Hepatocyte (in vitro differentiated cells): ENCODE results near the gene RXRA. TPM values are rescaled to one million over a fixed set of nuclear protein-coding genes. Genes with fewer than 3 reads are reported as not detected.

Source experiments
- DNase-seq: peaks from one replicate; pipeline ENCODE4 v3.0.0-alpha.2; 2016; ENCODE audit warnings: low spot score
- H2AFZ ChIP-seq: fragments of 200-600 bp; sonication (generic); 2 replicates; pipeline ENCODE4 v1.6.0; 2016; ENCODE audit warnings: antibody characterized with exemption, mild to moderate bottlenecking
- H3K27ac ChIP-seq: fragments of 200-600 bp; sonication (generic); 2 replicates; pipeline ENCODE4 v1.5.1; 2016; ENCODE audit warnings: mild to moderate bottlenecking
- H3K27me3 ChIP-seq: fragments of 200-600 bp; sonication (generic); 2 replicates; pipeline ENCODE4 v1.6.1; 2016
- H3K36me3 ChIP-seq: fragments of 200-600 bp; sonication (generic); replicated peaks from 2 replicates; pipeline ENCODE4 v1.5.1; 2016; ENCODE audit warnings: low read depth; ENCODE audit not compliant: insufficient read depth
- H3K4me1 ChIP-seq: fragments of 200-600 bp; sonication (generic); 2 replicates; pipeline ENCODE4 v1.5.1; 2016; ENCODE audit warnings: mild to moderate bottlenecking, moderate library complexity; ENCODE audit not compliant: insufficient read depth
- H3K4me2 ChIP-seq: fragments of 200-600 bp; sonication (generic); 2 replicates; pipeline ENCODE4 v1.6.0; 2016
- H3K4me3 ChIP-seq: fragments of 200-600 bp; sonication (generic); 2 replicates; pipeline ENCODE4 v1.5.1; 2016; ENCODE audit warnings: mild to moderate bottlenecking
- H3K79me2 ChIP-seq: fragments of 200-600 bp; sonication (generic); 2 replicates; pipeline ENCODE4 v1.6.0; 2017; ENCODE audit warnings: mild to moderate bottlenecking
- H3K9me2 ChIP-seq: fragments of 200-600 bp; sonication (generic); replicated peaks from 2 replicates; pipeline ENCODE4 v1.6.0; 2017; ENCODE audit warnings: mild to moderate bottlenecking; ENCODE audit not compliant: insufficient read depth
- H3K9me3 ChIP-seq: fragments of 200-600 bp; sonication (generic); 2 replicates; pipeline ENCODE4 v1.5.1; 2016; ENCODE audit warnings: low read depth, mild to moderate bottlenecking
- H4K20me1 ChIP-seq: fragments of 200-600 bp; sonication (generic); 2 replicates; pipeline ENCODE4 v1.6.0; 2016; ENCODE audit warnings: mild to moderate bottlenecking; ENCODE audit not compliant: insufficient read depth, poor library complexity, severe bottlenecking
- EZH2 ChIP-seq: fragments of 200-600 bp; sonication (generic); IDR thresholded peaks from 2 replicates; pipeline ENCODE4 v1.6.1; 2016; ENCODE audit warnings: antibody characterized with exemption, mild to moderate bottlenecking, borderline replicate concordance
- EZH2phosphoT487 ChIP-seq: fragments of 200-600 bp; sonication (generic); IDR thresholded peaks from one replicate; pipeline ENCODE4 v1.6.1; 2018; ENCODE audit warnings: antibody characterized with exemption, mild to moderate bottlenecking, low read depth, moderate library complexity; ENCODE audit not compliant: unreplicated experiment, severe bottlenecking
- WGBS: methylation state at CpG from one replicate; pipeline ENCODE4 v1.1.6; 2016; ENCODE audit warnings: low lambda C conversion rate; ENCODE audit errors: missing lambda C conversion rate; 5-methylcytosine and 5-hydroxymethylcytosine counted together
- polyA plus RNA-seq: library from polyadenylated mRNA; unstranded; fragments of >200 nt; fragmentation: Nextera tagmentation; extraction: Ambion mirVana; gene quantifications from 2 replicates; pipeline ENCODE4 v1.2.1, GENCODE V29; 2016
- total RNA-seq: library from RNA; depleted of rRNA; stranded (reverse); fragments of >200 nt; gene quantifications from 2 replicates; pipeline ENCODE4 v1.2.3, GENCODE V29; 2014
- TF ChIP-seq, protein P1 (sequence below): fragments of 200-600 bp; sonication (generic); IDR thresholded peaks from 2 replicates; pipeline ENCODE4 v1.5.1; 2016; ENCODE audit warnings: antibody characterized with exemption, mild to moderate bottlenecking; ENCODE audit not compliant: poor library complexity

Gene RXRA
- total and polyA plus RNA-seq, 2 experiments from 2014 or later = 35.9 to 41.6 TPM

GRCh38 chr9:134477927-134478326 is 151.7 kb downstream of the RXRA start:
- Histone ChIP-seq H2AFZ (no peak overlapping the region), H3K36me3 (no peaks in the 10 kb centered on the region), H3K79me2 (no peaks in the 10 kb centered on the region), H3K9me3 (no peaks in the 10 kb centered on the region), H3K4me3 (no peak overlapping the region), H3K4me2 (no peak overlapping the region), H3K27ac (no peak overlapping the region), H3K9me2 (no peaks in the 10 kb centered on the region), H3K27me3 (no peaks in the 10 kb centered on the region), H3K4me1 (peaks cover 3% of the 10 kb centered on the region), H4K20me1 (no peaks in the 10 kb centered on the region)
- WGBS = 95% methylated on average over 14 of the region's 14 CpGs
- TF ChIP-seq, protein P1, sequence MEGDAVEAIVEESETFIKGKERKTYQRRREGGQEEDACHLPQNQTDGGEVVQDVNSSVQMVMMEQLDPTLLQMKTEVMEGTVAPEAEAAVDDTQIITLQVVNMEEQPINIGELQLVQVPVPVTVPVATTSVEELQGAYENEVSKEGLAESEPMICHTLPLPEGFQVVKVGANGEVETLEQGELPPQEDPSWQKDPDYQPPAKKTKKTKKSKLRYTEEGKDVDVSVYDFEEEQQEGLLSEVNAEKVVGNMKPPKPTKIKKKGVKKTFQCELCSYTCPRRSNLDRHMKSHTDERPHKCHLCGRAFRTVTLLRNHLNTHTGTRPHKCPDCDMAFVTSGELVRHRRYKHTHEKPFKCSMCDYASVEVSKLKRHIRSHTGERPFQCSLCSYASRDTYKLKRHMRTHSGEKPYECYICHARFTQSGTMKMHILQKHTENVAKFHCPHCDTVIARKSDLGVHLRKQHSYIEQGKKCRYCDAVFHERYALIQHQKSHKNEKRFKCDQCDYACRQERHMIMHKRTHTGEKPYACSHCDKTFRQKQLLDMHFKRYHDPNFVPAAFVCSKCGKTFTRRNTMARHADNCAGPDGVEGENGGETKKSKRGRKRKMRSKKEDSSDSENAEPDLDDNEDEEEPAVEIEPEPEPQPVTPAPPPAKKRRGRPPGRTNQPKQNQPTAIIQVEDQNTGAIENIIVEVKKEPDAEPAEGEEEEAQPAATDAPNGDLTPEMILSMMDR = no peak
- TF ChIP-seq EZH2phosphoT487 (no peak), EZH2 (no peak)
- no peak for DNase-seq

DNA sequence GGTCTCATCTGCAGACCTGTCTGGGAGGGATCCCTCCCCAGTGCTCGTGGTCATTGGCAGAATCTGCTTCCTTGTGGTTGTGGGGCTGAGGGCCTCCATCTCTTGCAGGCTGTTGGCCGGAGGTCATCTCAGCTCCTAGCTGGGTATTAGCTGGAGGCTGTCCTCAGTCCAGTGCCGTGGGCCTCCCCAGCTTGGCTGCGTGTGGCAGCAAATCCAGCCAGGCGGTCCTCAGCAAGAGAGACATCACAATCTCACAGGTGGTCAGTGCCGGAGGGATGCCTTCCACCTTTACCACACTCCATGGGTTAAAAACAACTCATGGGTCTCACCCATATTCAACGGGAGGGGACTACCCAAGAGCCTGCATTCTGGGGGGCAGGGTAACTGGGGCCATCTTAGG is 155.5 kb downstream of the RXRA start:
- H3K36me3 ChIP-seq = no peaks in the 10 kb centered on the region
- 96% methylated on average over 7 of the region's 7 CpGs for WGBS
- H3K4me2 ChIP-seq = no peak overlapping the region
- no peak overlapping the region for H3K27ac ChIP-seq
- H3K4me1 ChIP-seq = no peaks in the 10 kb centered on the region
- no peak overlapping the region for H3K4me3 ChIP-seq
- DNase-seq = no peak
- no peak overlapping the region for H2AFZ ChIP-seq
- TF ChIP-seq, protein P1 = no peak
- no peak for TF ChIP-seq EZH2phosphoT487
- no peak for TF ChIP-seq EZH2
- no peaks in the 10 kb centered on the region for H3K79me2 ChIP-seq
- no peaks in the 10 kb centered on the region for H3K27me3 ChIP-seq
- no peaks in the 10 kb centered on the region for H3K9me2 ChIP-seq
- H4K20me1 ChIP-seq = no peaks in the 10 kb centered on the region
- H3K9me3 ChIP-seq = no peaks in the 10 kb centered on the region

DNA sequence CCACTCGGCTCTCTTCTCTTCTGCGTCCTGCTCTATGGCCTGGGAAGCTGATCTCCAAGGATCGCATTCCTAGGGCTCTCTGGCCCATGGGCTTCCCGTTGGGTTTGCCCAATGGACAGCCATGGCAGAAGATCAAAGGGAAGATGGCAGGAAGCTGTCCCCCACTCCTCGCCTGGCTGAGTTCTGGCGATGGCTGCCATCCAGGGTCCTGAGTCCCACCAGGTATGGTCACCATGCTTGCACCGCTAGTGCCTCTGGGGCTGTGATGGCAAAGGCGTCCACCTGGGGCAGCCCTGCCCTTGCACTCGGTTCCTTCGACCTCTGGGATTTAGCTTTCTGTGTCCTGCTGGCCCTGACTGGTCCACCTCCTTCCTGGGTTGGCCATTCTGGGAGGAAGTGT is 156.0 kb downstream of the RXRA start:
- Histone ChIP-seq H3K4me2 (no peak overlapping the region), H2AFZ (no peak overlapping the region), H3K4me3 (no peak overlapping the region), H3K4me1 (no peaks in the 10 kb centered on the region), H3K79me2 (no peaks in the 10 kb centered on the region), H3K9me2 (no peaks in the 10 kb centered on the region), H3K27ac (no peak overlapping the region), H4K20me1 (no peaks in the 10 kb centered on the region), H3K9me3 (no peaks in the 10 kb centered on the region), H3K27me3 (no peaks in the 10 kb centered on the region), H3K36me3 (no peaks in the 10 kb centered on the region)
- TF ChIP-seq, protein P1 = no peak
- no peak for TF ChIP-seq EZH2phosphoT487
- no peak for TF ChIP-seq EZH2
- WGBS = 94% methylated on average over 10 of the region's 10 CpGs
- no peak for DNase-seq
